IMR-90 (cell line): ENCODE data around the gene ABHD16B.

Experiments used
- CEBPB ChIP-seq: IDR thresholded peaks from 2 replicates; pipeline ENCODE4 v1.6.1; 2012; ENCODE audit warnings: low read depth, low read length, improper control_type of control experiment
- MAZ ChIP-seq: IDR thresholded peaks from 2 replicates; pipeline ENCODE4 v1.6.1; 2012; ENCODE audit warnings: low read depth, mild to moderate bottlenecking, low read length, improper control_type of control experiment, moderate library complexity, borderline replicate concordance
- SMC3 ChIP-seq: fragments of 150-350 bp; IDR thresholded peaks from 2 replicates; pipeline ENCODE4 v1.6.1; 2016; ENCODE audit warnings: low read depth, mild to moderate bottlenecking, antibody characterized with exemption, low read length, moderate library complexity
- TF ChIP-seq, protein P1 (sequence below): conservative IDR thresholded peaks from 2 replicates; pipeline ENCODE4 v1.5.1; 2012; ENCODE audit warnings: mild to moderate bottlenecking, low read depth, low read length, improper control_type of control experiment

DNA sequence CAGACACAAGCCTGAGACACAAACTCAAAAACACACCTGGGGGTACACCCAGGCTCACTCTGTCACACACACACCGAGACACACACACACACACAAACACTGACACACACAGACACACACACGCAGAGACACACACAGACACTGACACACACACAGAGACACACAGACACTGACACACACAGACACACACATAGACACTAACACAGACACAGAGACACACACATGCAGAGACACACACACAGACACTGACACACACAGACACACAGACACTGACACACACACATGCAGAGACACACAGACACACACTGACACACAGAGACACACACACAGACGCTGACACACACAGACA is 14.4 kb upstream of the ABHD16B start:
- no peak for TF ChIP-seq SMC3
- TF ChIP-seq, protein P1, sequence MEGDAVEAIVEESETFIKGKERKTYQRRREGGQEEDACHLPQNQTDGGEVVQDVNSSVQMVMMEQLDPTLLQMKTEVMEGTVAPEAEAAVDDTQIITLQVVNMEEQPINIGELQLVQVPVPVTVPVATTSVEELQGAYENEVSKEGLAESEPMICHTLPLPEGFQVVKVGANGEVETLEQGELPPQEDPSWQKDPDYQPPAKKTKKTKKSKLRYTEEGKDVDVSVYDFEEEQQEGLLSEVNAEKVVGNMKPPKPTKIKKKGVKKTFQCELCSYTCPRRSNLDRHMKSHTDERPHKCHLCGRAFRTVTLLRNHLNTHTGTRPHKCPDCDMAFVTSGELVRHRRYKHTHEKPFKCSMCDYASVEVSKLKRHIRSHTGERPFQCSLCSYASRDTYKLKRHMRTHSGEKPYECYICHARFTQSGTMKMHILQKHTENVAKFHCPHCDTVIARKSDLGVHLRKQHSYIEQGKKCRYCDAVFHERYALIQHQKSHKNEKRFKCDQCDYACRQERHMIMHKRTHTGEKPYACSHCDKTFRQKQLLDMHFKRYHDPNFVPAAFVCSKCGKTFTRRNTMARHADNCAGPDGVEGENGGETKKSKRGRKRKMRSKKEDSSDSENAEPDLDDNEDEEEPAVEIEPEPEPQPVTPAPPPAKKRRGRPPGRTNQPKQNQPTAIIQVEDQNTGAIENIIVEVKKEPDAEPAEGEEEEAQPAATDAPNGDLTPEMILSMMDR = no peak
- no peak for TF ChIP-seq MAZ
- TF ChIP-seq CEBPB = no peak
